AG04450 (cell line): ENCODE measurements around the gene PIBF1. TPM values are rescaled to one million over a fixed set of nuclear protein-coding genes. Genes with fewer than 3 reads are reported as not detected.
"Not testable (repeated sequence)": the region's sequence is repeated elsewhere in the genome, so short reads cannot be mapped to it uniquely, and the experiment has no call there.

Experiments used
- CTCF ChIA-PET: fragments of 300-600, 350-600 bp; formaldehyde crosslinking; extraction: SDS; loops from one replicate; lab custom pipeline; 2022; ENCODE audit warnings: antibody characterized with exemption, inconsistent platforms; lab: Charles Lee
- POLR2A ChIA-PET: fragments of 350-600 bp; formaldehyde crosslinking; extraction: SDS; loops from one replicate; lab custom pipeline; 2021; ENCODE audit warnings: antibody characterized with exemption, inconsistent platforms; lab: Yijun Ruan, JAX
- DNase-seq: peaks from one replicate; pipeline ENCODE4 v3.0.0-alpha.2; 2011; ENCODE audit warnings: low read depth, low spot score
- H3K27ac ChIP-seq: one replicate; pipeline ENCODE4 v1.5.1; 2012; ENCODE audit warnings: low read depth, low read length, control low read depth
- H3K27me3 ChIP-seq: one replicate; pipeline ENCODE4 v1.6.0; 2012; ENCODE audit warnings: low read length; ENCODE audit not compliant: control insufficient read depth, insufficient read depth
- H3K4me3 ChIP-seq: 2 replicates; pipeline ENCODE4 v1.5.1; 2011; ENCODE audit warnings: mild to moderate bottlenecking, low read depth, low read length, control low read depth
- H3K9me3 ChIP-seq: 2 replicates; pipeline ENCODE4 v1.5.1; 2012; ENCODE audit warnings: low read length; ENCODE audit not compliant: control insufficient read depth, insufficient read depth
- polyA plus RNA-seq: library from polyadenylated mRNA; depleted of rRNA; stranded (reverse); fragments of >200 nt; gene quantifications from 2 replicates; pipeline ENCODE4 v1.2.3, GENCODE V29; 2011
- TF ChIP-seq, protein P1 (sequence below): IDR thresholded peaks from 2 replicates; pipeline ENCODE4 v1.5.1; 2011; ENCODE audit warnings: low read depth, low read length, control low read depth, inconsistent platforms

Gene PIBF1
- polyA plus RNA-seq, 1 experiment, result 11.9 TPM

DNA sequence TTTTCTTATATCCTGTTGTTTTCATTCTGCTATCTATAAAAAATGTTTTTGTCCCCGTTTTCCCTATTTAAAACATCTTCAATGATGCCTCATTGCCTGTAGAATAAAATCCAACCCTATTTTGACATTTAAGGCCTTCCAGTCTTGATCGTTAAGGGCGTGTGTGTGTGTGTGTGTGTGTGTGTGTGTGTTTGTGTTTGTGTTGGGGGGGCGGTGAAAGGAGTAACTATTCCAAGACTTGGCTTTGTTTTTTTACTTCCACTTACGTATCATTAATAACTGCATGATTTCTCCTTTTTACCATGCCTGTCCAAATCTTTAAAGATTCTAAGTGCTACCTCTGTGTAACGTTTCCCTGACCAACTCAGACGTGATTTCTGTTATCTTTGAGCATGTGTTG, 784 bp downstream of the PIBF1 start:
- no peak for DNase-seq
- no peaks in the 10 kb centered on the region for H3K27me3 ChIP-seq

DNA sequence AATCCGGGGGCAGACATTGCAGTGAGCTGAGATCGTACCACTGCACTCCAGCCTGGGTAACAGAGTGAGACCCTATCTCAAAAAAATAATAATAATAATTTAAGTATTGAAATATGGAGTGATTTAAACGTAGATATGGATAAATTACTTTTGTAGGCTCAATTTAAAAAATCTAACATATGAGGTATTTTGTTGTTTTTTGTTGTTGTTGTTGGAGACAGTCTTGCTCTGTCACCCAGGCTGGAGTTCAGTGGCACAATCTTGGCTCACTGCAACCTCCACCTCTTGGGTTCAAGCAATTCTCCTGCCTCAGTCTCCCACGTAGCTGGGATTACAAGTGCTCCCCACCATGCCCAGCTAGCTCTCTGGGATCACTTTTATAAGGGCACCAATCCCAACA, 2.7 kb downstream of the PIBF1 start:
- H3K4me3 ChIP-seq, H3K27me3 ChIP-seq, H3K27ac ChIP-seq, POLR2A ChIA-PET, CTCF ChIA-PET, DNase-seq, H3K9me3 ChIP-seq: not testable (repeated sequence)

More for the DNA sequence above, 784 bp downstream of the PIBF1 start:
- TF ChIP-seq, protein P1, sequence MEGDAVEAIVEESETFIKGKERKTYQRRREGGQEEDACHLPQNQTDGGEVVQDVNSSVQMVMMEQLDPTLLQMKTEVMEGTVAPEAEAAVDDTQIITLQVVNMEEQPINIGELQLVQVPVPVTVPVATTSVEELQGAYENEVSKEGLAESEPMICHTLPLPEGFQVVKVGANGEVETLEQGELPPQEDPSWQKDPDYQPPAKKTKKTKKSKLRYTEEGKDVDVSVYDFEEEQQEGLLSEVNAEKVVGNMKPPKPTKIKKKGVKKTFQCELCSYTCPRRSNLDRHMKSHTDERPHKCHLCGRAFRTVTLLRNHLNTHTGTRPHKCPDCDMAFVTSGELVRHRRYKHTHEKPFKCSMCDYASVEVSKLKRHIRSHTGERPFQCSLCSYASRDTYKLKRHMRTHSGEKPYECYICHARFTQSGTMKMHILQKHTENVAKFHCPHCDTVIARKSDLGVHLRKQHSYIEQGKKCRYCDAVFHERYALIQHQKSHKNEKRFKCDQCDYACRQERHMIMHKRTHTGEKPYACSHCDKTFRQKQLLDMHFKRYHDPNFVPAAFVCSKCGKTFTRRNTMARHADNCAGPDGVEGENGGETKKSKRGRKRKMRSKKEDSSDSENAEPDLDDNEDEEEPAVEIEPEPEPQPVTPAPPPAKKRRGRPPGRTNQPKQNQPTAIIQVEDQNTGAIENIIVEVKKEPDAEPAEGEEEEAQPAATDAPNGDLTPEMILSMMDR, result no peak
- ChIA-PET POLR2A (no interaction called here), CTCF (no interaction called here)
- Histone ChIP-seq H3K27ac (no peak overlapping the region), H3K4me3 (peak overlapping the region; percentile 97), H3K9me3 (no peaks in the 10 kb centered on the region)

DNA sequence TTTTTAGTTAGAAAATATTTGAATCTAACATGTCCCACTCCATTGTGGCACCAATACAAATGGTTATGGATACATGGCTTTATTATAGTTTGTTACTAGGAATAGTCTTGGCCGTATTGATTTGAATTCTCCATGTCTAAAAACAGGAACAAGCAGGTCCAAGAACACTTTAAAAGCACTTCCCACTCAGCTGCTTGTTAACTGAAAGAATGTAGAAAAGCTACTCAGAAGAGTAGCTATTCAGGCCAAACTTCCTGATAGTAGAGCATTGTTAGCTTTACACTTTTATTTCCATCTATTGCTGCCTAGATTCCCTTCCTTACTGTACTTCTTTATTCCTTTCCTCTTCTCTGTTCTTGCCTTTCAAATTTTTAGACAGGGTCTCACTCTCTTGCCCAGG, 6.9 kb downstream of the PIBF1 start:
- DNase-seq, result no peak
- ChIA-PET POLR2A (no interaction called here), CTCF (interaction anchor here (0.5 to 1.8 kb wide), 3 partner anchors 19 to 110 kb away, joined by 3 to 11 read pairs (median 5); no protein-coding TSS in a partner anchor)
- TF ChIP-seq, protein P1, result no peak
- Histone ChIP-seq H3K27me3 (no peaks in the 10 kb centered on the region), H3K4me3 (no peak overlapping the region), H3K9me3 (no peaks in the 10 kb centered on the region), H3K27ac (no peak overlapping the region)

DNA sequence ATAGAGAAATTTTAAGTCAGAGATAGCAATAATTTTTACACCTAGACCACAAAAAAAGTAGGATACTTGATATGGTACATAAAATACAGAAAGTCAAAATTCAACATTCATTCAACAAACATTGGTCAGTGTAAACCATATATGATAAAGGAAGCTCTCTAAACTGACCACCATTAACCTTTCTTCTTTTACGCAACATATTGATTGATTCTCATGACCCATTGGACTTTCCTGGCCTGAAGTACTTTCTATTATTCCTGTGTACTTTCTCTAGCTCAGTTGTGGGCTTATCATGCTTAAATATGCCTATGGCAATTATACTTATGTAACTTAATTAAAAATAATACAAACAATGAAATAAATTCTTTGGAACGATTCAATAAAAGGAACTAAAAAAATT, 10.7 kb downstream of the PIBF1 start:
- ChIA-PET POLR2A (no interaction called here), CTCF (interaction anchor here (0.7 to 1.4 kb wide), 2 partner anchors 15 to 16 kb away, joined by 3 read pairs; no protein-coding TSS in a partner anchor)
- H3K9me3 ChIP-seq, result no peaks in the 10 kb centered on the region
- no peaks in the 10 kb centered on the region for H3K27me3 ChIP-seq
- no peak overlapping the region for H3K4me3 ChIP-seq
- no peak for DNase-seq
- TF ChIP-seq, protein P1, result no peak
- H3K27ac ChIP-seq, result no peak overlapping the region

DNA sequence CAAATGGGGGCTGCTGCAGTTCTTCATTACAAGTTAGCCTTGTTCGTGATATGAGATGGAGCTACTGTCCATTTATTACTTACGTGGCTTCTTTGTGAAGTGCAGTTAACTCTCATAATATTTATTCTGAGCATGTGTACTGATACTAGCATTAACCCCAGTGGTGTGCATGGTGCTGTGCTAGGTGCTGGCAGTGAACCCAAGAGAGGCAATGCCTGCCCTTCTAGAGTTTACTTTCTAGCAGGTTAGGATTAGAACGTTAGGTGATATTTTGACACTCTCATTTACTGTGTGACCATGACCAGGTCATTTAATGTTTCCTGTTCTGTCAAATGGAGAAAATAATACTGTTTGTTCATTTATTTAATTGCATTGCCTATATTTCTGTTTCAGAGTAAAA, 16.9 kb downstream of the PIBF1 start:
- Histone ChIP-seq H3K9me3 (no peaks in the 10 kb centered on the region), H3K27me3 (no peaks in the 10 kb centered on the region), H3K4me3 (no peak overlapping the region), H3K27ac (no peak overlapping the region)
- TF ChIP-seq, protein P1, result no peak
- DNase-seq, result no peak
- CTCF ChIA-PET, result interaction anchor here (1.9 to 2.0 kb wide), 2 partner anchors 9 to 10 kb away, joined by 6 to 11 read pairs; no protein-coding TSS in a partner anchor
- POLR2A ChIA-PET, result no interaction called here
